Keratinocyte (primary cell): ENCODE measurements around the gene MRGPRX4. TPM values are rescaled to one million over a fixed set of nuclear protein-coding genes. Genes with fewer than 3 reads are reported as not detected.
"Not testable (repeated sequence)": the region's sequence is repeated elsewhere in the genome, so short reads cannot be mapped to it uniquely, and the experiment has no call there.

Source experiments
- DNase-seq: peaks from one replicate; pipeline ENCODE4 v3.0.0-alpha.2; 2011; ENCODE audit warnings: low read depth, missing footprints, low spot score
- FAIRE-seq: peaks from 2 replicates; lab custom pipeline; 2011; peaks lifted over from hg19 to GRCh38; lab: Jason Lieb, UNC
- H2AFZ ChIP-seq: 2 replicates; pipeline ENCODE4 v1.6.0; 2012; ENCODE audit warnings: low read length, control low read depth, inconsistent platforms; ENCODE audit not compliant: control insufficient read depth
- H3K27ac ChIP-seq: 2 replicates; pipeline ENCODE4 v1.5.1; 2011; ENCODE audit warnings: low read length; ENCODE audit not compliant: control insufficient read depth, insufficient read depth
- H3K27me3 ChIP-seq: 3 replicates; pipeline ENCODE4 v1.6.0; 2011; ENCODE audit warnings: low read length; ENCODE audit not compliant: control insufficient read depth, insufficient read depth; ENCODE audit errors: extremely low read depth
- H3K36me3 ChIP-seq, 2 experiments: 2 replicates in 1 of 2; 3 replicates in 1 of 2; pipeline ENCODE4 v1.5.1; 2011; ENCODE audit warnings: low read length in 2 of 2, mild to moderate bottlenecking in 1 of 2; ENCODE audit not compliant: control insufficient read depth in 2 of 2, insufficient read depth in 2 of 2; ENCODE audit errors: extremely low read depth in 1 of 2
- H3K4me1 ChIP-seq: 3 replicates; pipeline ENCODE4 v1.5.1; 2011; ENCODE audit warnings: low read length; ENCODE audit not compliant: control insufficient read depth, insufficient read depth; ENCODE audit errors: extremely low read depth
- H3K4me2 ChIP-seq: 3 replicates; pipeline ENCODE4 v1.6.0; 2011; ENCODE audit warnings: low read depth, low read length; ENCODE audit not compliant: control insufficient read depth, insufficient read depth; ENCODE audit errors: extremely low read depth
- H3K4me3 ChIP-seq, 3 experiments: fragments of 200-600 bp in 1 of 3; sonication (generic) in 1 of 3; 2 replicates in 2 of 3; 3 replicates in 1 of 3; pipeline ENCODE4 v1.5.1; 2011 to 2016; ENCODE audit warnings: low read length in 3 of 3, mild to moderate bottlenecking in 3 of 3, control low read depth in 2 of 3, inconsistent platforms in 1 of 3, low read depth in 1 of 3, mixed read lengths in 1 of 3, mixed run types in 1 of 3, moderate library complexity in 1 of 3; ENCODE audit not compliant: control insufficient read depth in 2 of 3, insufficient read depth in 2 of 3; ENCODE audit errors: extremely low read depth in 1 of 3
- H3K79me2 ChIP-seq: 2 replicates; pipeline ENCODE4 v1.6.0; 2012; ENCODE audit warnings: low read length; ENCODE audit not compliant: control insufficient read depth, insufficient read depth
- H3K9ac ChIP-seq: 3 replicates; pipeline ENCODE4 v1.6.0; 2011; ENCODE audit warnings: low read length; ENCODE audit not compliant: control insufficient read depth, insufficient read depth; ENCODE audit errors: extremely low read depth
- H3K9me1 ChIP-seq: 3 replicates; pipeline ENCODE4 v1.6.0; 2011; ENCODE audit warnings: low read length; ENCODE audit not compliant: control insufficient read depth, insufficient read depth; ENCODE audit errors: extremely low read depth
- H3K9me3 ChIP-seq: 2 replicates; pipeline ENCODE4 v1.5.1; 2012; ENCODE audit warnings: low read depth, low read length; ENCODE audit not compliant: control insufficient read depth
- H4K20me1 ChIP-seq: 3 replicates; pipeline ENCODE4 v1.6.0; 2011; ENCODE audit warnings: low read length; ENCODE audit not compliant: control insufficient read depth, insufficient read depth; ENCODE audit errors: extremely low read depth
- CTCF ChIP-seq, 3 experiments: IDR thresholded peaks in 1 of 3; conservative IDR thresholded peaks in 1 of 3; optimal IDR thresholded peaks in 1 of 3; 2 replicates in 2 of 3; 3 replicates in 1 of 3; pipeline versions ENCODE3 to v1.5.1; 2011; ENCODE audit warnings: low read length in 3 of 3, mild to moderate bottlenecking in 3 of 3, moderate library complexity in 2 of 3, control low read depth in 1 of 3, inconsistent platforms in 1 of 3; ENCODE audit not compliant: insufficient read depth in 2 of 3; ENCODE audit errors: extremely low read depth in 1 of 3
- EZH2 ChIP-seq: IDR thresholded peaks from one replicate; pipeline ENCODE4 v1.6.1; 2012; ENCODE audit warnings: inconsistent platforms, mild to moderate bottlenecking, low read length, moderate library complexity
- dilution Hi-C: fragments of 300-500 bp; cut with MboI; formaldehyde crosslinking; loops from one replicate; pipeline ENCODE4 v1.7.0; 2020; ENCODE audit warnings: low sequenced_read_pairs; ENCODE audit not compliant: extremely low pct_ligation_motif_present
- polyA plus RNA-seq, 5 experiments: library from polyadenylated mRNA; depleted of rRNA in 3 of 5; stranded (reverse) in 3 of 5; stranded (forward) in 1 of 5; unstranded in 1 of 5; fragments of >200 nt; gene quantifications; 1 replicate in 1 of 5; 2 replicates in 3 of 5; 3 replicates in 1 of 5; pipeline versions ENCODE4 v1.2.1 to v1.2.3, GENCODE V29; 2011 to 2012; ENCODE audit warnings: missing spikeins in 2 of 5, low read depth in 1 of 5, low replicate concordance in 1 of 5

Gene MRGPRX4
- polyA plus RNA-seq, 1 donor (not counting 4 experiments of a cell fraction or from before 2014, with no cell fraction given) = 0.05 TPM

- dilution Hi-C loops = no loop called here
- H3K27me3 ChIP-seq = peaks cover 4% of the 10 kb centered on the region
- no peak for FAIRE-seq
Observed at GRCh38 chr11:18188796-18189195, 16.2 kb downstream of the MRGPRX4 start.

DNA sequence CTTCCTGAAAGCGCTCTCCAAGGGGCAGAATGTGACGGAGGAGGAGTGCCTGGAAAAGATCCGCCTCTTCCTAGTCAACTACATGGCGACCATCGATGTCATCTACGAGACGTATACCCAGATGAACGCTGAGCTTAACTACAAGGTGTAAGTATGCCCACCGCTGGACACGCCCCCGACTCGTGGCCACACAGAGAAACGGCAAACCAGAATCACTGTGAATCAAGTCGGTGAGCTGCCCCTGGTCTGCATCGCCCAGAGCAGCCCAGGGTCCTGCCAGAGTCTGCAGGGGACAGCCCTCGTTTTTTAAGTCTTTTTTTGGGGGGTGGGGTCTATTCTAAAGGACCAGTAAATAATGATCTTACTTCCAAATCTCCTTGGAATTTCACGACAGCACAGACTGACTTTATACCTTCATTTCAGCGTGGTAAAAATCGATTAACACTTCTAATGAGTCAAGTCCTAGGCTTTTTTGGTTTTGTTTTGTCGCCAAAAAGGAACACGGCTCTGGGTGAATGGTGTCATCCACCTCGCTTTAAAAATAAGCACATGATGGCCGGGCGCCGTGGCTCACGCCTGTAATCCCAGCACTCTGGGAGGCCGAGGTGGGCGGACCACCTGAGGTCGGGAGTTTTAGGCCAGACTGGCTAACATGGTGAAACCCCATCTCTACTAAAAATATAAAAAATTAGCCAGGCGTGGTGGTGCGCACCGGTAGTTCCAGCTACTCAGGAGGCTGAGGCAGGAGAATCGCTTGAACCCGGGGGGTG, 17.0 kb downstream of the MRGPRX4 start:
- H3K79me2 ChIP-seq, H3K4me3 ChIP-seq, H4K20me1 ChIP-seq, H3K4me2 ChIP-seq, H3K9ac ChIP-seq, H3K27ac ChIP-seq, FAIRE-seq, dilution Hi-C loops, H3K36me3 ChIP-seq, H3K4me1 ChIP-seq, H3K9me1 ChIP-seq, H3K9me3 ChIP-seq, DNase-seq, H2AFZ ChIP-seq: not testable (repeated sequence)
- peaks cover 12% of the 10 kb centered on the region for H3K27me3 ChIP-seq

More at GRCh38 chr11:18188796-18189195, 16.2 kb downstream of the MRGPRX4 start:
- H3K4me1 ChIP-seq = no peaks in the 10 kb centered on the region
- no peak overlapping the region for H3K4me2 ChIP-seq
- H3K9me3 ChIP-seq = no peaks in the 10 kb centered on the region
- no peaks in the 10 kb centered on the region for H4K20me1 ChIP-seq
- H3K79me2 ChIP-seq = no peaks in the 10 kb centered on the region
- no peaks in the 10 kb centered on the region for H3K9me1 ChIP-seq
- TF ChIP-seq CTCF (optimal IDR thresholded peaks at IDR 0.05 in 1 of 3, IDR thresholded peaks at IDR 0.05 in 1 of 3, conservative IDR thresholded peaks at IDR 0.05 in 1 of 3; ENCODE audit: extremely low read depth in 1 of 3, insufficient read depth in 2 of 3, low read length in 3 of 3) = no peak
- no peak for TF ChIP-seq EZH2
- DNase-seq = no peak
- no peak overlapping the region for H3K9ac ChIP-seq
- H3K4me3 ChIP-seq = no peak overlapping the region
- no peak overlapping the region for H2AFZ ChIP-seq
- no peaks in the 10 kb centered on the region for H3K36me3 ChIP-seq
- H3K27ac ChIP-seq = no peak overlapping the region
